ENCODE measurements around the gene WEE2.
"Not testable (repeated sequence)": the region's sequence is repeated elsewhere in the genome, so short reads cannot be mapped to it uniquely, and the experiment has no call there.

WEE2 gene

DNA sequence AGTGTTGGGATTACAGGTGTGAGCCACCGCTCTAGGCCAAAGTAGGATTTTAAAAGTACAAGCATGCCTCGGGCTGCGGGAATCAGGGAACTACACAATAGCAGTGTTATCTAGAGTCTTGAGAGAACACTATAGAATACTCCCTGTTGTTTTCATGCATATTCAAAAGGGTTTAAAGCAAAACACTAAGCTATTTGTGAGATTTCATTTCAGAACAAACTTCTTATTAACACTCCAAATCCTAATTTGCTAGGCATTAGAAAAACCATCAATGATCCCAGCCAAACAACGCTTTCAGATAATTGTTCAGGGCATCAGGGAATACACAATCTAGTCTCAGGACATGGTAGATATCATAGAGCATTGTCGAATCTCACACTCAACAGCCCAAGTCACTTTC, 20.1 kb upstream of the WEE2 start:
- no peak for DNase-seq (ENCODE audit: low read depth)
- no peak overlapping the region for H3K4me3 ChIP-seq (ENCODE audit: low read length)
- TF ChIP-seq, protein P1, sequence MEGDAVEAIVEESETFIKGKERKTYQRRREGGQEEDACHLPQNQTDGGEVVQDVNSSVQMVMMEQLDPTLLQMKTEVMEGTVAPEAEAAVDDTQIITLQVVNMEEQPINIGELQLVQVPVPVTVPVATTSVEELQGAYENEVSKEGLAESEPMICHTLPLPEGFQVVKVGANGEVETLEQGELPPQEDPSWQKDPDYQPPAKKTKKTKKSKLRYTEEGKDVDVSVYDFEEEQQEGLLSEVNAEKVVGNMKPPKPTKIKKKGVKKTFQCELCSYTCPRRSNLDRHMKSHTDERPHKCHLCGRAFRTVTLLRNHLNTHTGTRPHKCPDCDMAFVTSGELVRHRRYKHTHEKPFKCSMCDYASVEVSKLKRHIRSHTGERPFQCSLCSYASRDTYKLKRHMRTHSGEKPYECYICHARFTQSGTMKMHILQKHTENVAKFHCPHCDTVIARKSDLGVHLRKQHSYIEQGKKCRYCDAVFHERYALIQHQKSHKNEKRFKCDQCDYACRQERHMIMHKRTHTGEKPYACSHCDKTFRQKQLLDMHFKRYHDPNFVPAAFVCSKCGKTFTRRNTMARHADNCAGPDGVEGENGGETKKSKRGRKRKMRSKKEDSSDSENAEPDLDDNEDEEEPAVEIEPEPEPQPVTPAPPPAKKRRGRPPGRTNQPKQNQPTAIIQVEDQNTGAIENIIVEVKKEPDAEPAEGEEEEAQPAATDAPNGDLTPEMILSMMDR (IDR thresholded peaks at IDR 0.05; ENCODE audit: insufficient read depth, low read depth, low read length, missing control alignments): no peak

DNA sequence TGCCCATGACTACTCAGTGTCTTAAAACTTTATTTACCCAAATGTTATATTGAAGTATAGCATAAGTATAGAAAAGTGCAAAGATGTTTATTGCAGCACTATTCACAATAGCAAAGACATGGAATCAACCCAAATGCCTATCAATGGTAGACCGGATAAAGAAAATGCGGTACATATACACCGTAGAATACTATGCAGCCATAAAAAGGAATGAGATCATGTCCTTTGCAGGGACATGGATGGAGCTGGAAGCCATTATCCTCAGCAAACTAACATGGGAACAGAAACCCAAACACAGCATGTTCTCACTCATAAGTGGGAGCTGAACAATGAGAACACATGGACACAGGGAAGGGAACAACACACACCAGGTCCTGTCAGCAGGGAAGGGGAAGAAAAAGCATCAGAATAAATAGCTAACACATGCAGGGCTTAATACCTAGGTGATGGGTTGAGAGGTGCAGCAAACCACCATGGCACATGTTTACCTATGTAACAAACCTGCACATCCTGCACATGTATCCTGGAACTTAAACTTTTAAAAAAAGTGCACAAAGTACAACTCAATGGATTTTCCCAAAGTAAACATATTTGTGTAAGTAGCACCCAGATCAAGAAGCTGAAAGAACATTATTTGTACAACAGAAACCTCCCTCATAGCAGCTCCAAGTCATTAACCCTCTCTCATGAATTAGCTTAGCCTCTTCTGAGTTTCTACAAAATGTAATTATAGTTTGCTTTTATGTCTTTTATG, 18.9 kb upstream of the WEE2 start:
- DNase-seq (ENCODE audit: low read depth); H3K4me3 ChIP-seq (ENCODE audit: low read length): not testable (repeated sequence)

DNA sequence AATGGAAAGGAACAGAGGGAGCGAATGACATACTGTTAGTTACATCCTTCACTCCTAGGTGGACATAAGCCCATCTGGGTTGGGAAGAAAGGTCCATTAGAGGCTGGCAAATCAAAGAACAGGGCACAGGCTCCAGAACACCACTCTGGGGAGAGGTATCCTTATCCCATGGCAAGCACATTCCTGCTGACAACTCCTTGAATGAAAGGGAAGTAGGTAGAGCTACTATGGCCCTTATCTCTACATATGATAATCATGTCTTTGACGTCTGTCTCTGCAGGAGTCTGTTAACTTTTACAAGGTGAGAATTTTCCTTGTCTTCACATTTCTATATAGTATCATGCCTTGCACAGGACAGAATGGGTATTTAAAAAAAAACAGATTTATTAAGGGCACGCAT, 16.6 kb upstream of the WEE2 start:
- DNase-seq (ENCODE audit: low read depth): no peak
- TF ChIP-seq, protein P1 (IDR thresholded peaks at IDR 0.05; ENCODE audit: insufficient read depth, low read depth, low read length, missing control alignments): no peak
- no peak overlapping the region for H3K4me3 ChIP-seq (ENCODE audit: low read length)

DNA sequence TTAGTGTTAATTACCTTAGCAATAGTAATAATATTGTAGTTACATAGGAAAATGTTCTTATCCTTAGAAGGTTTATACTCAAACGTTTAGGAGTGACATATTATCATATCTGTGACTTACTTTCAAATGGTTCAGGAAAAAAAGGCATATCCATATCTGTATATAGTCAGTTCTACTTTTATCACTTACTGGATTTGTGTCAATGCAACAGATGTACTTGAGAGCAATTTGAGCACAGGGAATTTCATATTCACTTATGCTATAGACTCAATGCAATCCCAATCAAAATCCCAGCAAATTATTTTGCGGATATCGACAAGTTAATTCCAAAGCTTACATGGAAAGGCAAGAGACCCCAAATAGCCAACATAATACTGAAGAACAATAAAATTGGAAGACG, 16.2 kb upstream of the WEE2 start:
- DNase-seq (ENCODE audit: low read depth): no peak
- H3K4me3 ChIP-seq (ENCODE audit: low read length): no peak overlapping the region
- TF ChIP-seq, protein P1 (IDR thresholded peaks at IDR 0.05; ENCODE audit: insufficient read depth, low read depth, low read length, missing control alignments): no peak

DNA sequence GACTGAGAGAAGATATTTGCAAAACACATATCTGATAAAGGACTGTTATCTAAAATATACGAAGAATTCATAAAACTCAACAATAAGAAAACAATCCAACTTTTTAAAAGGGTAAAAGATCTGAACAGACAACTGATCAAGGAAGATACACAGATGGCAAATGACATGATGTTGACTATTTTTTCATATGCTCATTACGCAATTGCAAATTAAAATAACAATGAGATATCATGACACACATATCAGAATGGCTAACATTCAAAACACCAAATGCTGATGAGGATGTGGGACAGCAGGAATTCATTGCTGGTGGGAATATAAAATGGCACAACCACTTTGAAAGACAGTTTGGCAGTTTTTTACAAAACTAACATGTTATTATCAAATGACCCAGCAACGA, 15.1 kb upstream of the WEE2 start:
- H3K4me3 ChIP-seq (ENCODE audit: low read length): no peak overlapping the region
- DNase-seq (ENCODE audit: low read depth): peak; percentile 24
- TF ChIP-seq, protein P1 (IDR thresholded peaks at IDR 0.05; ENCODE audit: insufficient read depth, low read depth, low read length, missing control alignments): no peak

DNA sequence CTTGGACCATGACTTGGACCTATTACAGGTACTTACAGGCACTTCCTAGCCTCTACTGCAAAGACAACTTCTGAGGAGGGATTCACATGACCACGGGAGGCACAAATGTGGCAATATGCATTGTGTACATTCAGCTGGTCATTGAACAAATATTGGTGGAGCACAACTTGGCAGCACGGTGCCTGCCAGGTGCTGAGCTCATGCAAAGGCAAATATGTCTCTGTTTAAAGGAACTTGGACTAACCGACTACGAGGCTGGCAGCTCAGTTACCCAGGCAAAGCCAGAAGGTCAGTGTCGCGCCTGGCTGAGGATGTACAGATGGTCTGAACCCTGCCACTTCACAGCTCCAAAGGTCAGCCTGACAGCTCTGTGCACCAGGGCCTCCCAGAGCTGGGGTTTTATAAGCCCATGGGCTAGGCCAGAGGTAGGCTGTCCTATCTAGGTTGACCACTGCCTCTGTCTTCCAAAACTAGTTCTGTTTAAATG, 12.3 kb upstream of the WEE2 start:
- DNase-seq (ENCODE audit: low read depth): peak; percentile 45
- TF ChIP-seq, protein P1 (IDR thresholded peaks at IDR 0.05; ENCODE audit: insufficient read depth, low read depth, low read length, missing control alignments): no peak

DNA sequence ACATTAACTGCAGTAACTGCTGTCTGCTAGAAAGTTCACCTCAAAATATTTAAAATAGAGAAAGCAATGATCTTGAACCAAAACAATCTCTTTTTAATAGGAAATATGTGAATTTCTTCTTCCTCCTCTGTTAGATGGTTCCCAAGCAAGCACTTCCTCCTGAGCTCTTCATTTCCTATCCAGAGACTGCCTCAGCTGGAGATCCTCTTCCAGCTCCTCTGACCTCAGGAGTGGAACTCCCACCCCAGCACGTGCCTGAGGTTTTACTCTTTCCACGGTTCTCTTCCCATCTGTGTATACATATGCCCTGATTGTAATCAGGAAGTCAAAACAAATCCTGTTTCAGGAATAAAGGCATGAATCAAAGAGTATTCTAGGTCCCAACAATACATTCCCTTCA, 11.8 kb upstream of the WEE2 start:
- H3K4me3 ChIP-seq (ENCODE audit: low read length): no peak overlapping the region
- TF ChIP-seq, protein P1 (IDR thresholded peaks at IDR 0.05; ENCODE audit: insufficient read depth, low read depth, low read length, missing control alignments): no peak
- DNase-seq (ENCODE audit: low read depth): no peak

More for the DNA sequence above, 12.3 kb upstream of the WEE2 start:
- no peak overlapping the region for H3K4me3 ChIP-seq (ENCODE audit: low read length)
